Measurements from ENCODE around the gene DICER1.

The DICER1 gene

DNA sequence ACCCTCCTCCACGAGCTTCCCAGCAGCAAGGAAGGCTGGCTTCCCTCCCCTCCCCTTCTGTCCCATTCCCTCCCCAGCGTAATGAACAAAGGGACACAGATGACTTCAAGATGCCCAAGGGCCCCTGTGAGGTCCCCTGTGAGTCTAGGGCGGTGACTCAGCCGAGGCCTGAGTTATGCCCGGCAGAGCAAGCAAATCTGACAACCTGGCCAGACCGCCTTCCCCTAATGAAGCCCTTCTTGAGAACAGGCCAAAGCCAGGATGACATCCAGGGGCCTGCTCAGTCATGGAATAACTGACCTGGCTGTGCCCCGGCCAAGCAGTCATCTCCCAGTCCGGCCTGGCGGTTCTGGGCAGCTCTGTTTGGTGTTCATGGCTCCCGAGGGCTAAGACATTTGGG is 89.2 kb downstream of the DICER1 start:
- H3K4me3 ChIP-seq (ENCODE audit: low read depth, low read length), result no peak overlapping the region
- TF ChIP-seq, protein P1, sequence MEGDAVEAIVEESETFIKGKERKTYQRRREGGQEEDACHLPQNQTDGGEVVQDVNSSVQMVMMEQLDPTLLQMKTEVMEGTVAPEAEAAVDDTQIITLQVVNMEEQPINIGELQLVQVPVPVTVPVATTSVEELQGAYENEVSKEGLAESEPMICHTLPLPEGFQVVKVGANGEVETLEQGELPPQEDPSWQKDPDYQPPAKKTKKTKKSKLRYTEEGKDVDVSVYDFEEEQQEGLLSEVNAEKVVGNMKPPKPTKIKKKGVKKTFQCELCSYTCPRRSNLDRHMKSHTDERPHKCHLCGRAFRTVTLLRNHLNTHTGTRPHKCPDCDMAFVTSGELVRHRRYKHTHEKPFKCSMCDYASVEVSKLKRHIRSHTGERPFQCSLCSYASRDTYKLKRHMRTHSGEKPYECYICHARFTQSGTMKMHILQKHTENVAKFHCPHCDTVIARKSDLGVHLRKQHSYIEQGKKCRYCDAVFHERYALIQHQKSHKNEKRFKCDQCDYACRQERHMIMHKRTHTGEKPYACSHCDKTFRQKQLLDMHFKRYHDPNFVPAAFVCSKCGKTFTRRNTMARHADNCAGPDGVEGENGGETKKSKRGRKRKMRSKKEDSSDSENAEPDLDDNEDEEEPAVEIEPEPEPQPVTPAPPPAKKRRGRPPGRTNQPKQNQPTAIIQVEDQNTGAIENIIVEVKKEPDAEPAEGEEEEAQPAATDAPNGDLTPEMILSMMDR (IDR thresholded peaks at IDR 0.05; ENCODE audit: borderline replicate concordance, insufficient read depth, low read depth, low read length), result no peak

DNA sequence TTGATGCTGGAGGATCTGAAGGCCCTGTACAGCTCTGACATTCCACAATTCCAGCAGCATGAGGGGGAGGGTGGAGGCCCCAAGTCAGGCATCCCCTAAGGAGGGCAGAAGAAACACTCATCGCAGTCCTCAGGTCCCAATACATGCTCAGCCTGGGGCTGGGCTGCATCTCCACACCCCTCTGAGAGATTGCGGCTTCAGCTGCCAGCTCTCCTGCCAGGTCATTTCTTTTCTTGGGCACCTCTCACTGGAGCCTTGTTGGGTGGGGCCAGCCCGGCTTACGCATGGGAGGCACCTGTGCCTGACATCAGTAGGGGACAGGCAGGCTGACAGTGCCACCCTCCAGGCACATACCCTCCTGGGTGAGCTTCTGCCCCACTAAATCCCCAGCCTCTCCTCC is 89.8 kb downstream of the DICER1 start:
- no peak overlapping the region for H3K4me3 ChIP-seq (ENCODE audit: low read depth, low read length)
- TF ChIP-seq, protein P1 (IDR thresholded peaks at IDR 0.05; ENCODE audit: borderline replicate concordance, insufficient read depth, low read depth, low read length), result no peak

DNA sequence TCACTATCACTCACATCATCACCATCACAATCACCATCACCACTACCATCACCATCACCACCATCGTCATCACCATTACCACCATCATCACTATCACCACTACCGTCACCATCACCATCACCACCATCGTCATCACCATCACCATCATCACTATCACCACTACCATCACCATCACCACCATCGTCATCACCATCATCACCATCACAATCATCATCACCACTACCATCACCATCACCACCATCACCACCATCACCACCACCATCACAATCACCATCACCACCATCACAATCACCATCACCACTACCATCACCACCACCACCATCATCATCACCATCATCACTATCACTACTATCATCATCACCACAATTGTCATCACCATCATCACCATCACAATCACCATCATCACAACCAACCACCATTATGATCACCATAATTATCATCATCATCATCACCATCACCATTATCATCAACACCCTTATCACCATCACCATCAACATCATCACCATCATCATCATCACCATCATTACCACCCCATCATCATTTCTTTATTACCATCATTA is 90.8 kb downstream of the DICER1 start:
- no peak overlapping the region for H3K4me3 ChIP-seq (ENCODE audit: low read depth, low read length)
- TF ChIP-seq, protein P1 (IDR thresholded peaks at IDR 0.05; ENCODE audit: borderline replicate concordance, insufficient read depth, low read depth, low read length), result no peak

DNA sequence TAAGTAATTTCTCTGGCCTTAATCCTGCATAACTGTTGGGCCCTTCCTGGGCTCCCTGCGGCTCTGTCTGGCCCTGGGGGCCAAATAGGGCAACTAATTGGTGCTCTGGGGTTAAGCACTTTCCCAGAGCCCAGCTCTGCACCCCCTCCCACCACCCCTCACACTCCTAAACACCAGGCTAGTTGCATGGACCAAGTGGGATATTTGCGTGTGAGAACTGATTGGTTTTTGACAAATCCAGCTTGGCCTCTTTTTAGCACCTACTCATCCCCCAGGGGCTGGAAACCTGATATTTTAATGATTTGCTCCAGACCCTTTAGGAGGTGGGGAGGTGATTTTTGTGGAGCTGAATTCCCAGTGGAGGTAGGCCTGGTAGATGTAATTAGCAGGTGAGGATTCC is 91.9 kb downstream of the DICER1 start:
- H3K4me3 ChIP-seq (ENCODE audit: low read depth, low read length), result no peak overlapping the region
- TF ChIP-seq, protein P1 (IDR thresholded peaks at IDR 0.05; ENCODE audit: borderline replicate concordance, insufficient read depth, low read depth, low read length), result no peak

DNA sequence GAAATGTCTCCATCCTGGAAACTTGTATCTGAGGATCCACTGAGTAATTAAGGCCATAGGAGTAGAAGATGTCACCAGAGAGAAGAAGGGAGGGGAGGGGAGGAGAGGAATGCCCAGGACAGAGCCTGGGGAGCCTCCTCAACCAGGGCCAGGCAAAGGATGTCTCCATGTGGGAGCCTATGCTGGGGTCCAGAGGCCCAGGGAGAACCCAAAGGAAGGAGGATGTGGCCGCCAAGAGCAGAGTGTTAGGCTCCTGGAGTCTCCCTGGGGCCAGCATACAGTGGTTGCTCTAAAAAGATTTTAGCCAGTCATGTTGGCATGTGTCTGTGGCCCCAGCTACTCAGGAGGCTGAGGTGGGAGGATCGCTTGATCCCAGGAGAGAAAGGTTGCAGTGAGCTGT is 92.6 kb downstream of the DICER1 start:
- no peak overlapping the region for H3K4me3 ChIP-seq (ENCODE audit: low read depth, low read length)
- TF ChIP-seq, protein P1 (IDR thresholded peaks at IDR 0.05; ENCODE audit: borderline replicate concordance, insufficient read depth, low read depth, low read length), result no peak

DNA sequence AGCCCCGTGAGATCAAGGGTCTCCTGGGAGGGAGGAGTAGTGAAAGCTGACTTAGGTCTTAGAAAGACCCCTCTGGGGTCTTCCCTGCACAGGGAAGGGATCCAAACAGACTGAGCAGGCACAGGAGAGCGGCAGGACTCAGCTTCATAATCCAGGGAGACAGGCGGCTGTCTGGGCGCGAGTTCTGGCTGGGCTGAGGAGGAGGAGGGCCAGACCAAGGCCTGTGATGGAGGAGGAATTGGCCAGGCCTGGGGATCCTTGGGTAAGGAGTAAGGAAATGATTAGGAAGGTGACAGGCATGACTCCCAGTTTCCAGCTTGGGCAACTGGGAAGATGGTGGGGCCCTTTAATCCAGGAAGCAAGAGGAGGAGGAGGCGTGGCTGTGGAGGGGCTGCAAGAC is 93.1 kb downstream of the DICER1 start:
- TF ChIP-seq, protein P1 (IDR thresholded peaks at IDR 0.05; ENCODE audit: borderline replicate concordance, insufficient read depth, low read depth, low read length), result no peak
- no peak overlapping the region for H3K4me3 ChIP-seq (ENCODE audit: low read depth, low read length)

DNA sequence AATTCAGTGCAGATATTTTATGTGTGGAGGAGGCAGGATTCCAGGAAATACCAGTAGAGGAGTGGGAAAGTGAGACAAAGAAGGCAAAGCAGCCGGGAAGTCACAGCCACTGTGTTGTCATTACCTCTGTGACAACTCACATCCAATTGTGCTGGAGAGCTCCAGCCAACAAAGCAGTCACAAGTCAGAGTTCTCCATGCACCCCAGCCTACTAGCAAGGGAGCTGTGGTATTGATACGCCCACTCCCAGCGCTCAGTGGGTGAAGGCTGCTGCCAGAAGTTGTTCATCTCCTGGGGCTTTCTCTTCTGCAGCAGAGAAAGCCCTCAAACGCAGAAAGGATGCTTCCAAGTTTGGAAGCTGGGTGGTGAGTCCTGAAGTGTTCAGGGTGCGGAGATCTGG is 93.9 kb downstream of the DICER1 start:
- no peak overlapping the region for H3K4me3 ChIP-seq (ENCODE audit: low read depth, low read length)
- TF ChIP-seq, protein P1 (IDR thresholded peaks at IDR 0.05; ENCODE audit: borderline replicate concordance, insufficient read depth, low read depth, low read length), result no peak
